Endothelial cell of umbilical vein (primary cell): ENCODE results near the gene NSD2. TPM values are rescaled to one million over a fixed set of nuclear protein-coding genes. Genes with fewer than 3 reads are reported as not detected.

Experiments used
- BruUV-seq: library from RNA; stranded (reverse); fragments of 400-500 nt; replicated peaks from 2 replicates; lab custom pipeline; 2021; lab: Mats Ljungman, UMichigan
- CTCF ChIA-PET: fragments of 300-600, 350-600 bp; sonication (Branson Sonifier 250); formaldehyde crosslinking; loops from one replicate; lab custom pipeline; 2021; ENCODE audit warnings: antibody characterized with exemption, inconsistent platforms; lab: Charles Lee
- POLR2A ChIA-PET: fragments of 300-600, 350-600 bp; sonication (Branson Sonifier 250); formaldehyde crosslinking; loops from one replicate; lab custom pipeline; 2021; ENCODE audit warnings: antibody characterized with exemption, inconsistent platforms; lab: Charles Lee
- DNase-seq: peaks from one replicate; pipeline ENCODE4 v3.0.0-alpha.2; 2011; ENCODE audit warnings: low read depth, low spot score
- FAIRE-seq: peaks from 2 replicates; lab custom pipeline; 2011; peaks lifted over from hg19 to GRCh38; lab: Jason Lieb, UNC
- H2AFZ ChIP-seq: 2 replicates; pipeline ENCODE4 v1.6.0; 2012; ENCODE audit warnings: low read depth, low read length, control low read depth, inconsistent platforms
- H3K27ac ChIP-seq: 2 replicates; pipeline ENCODE4 v1.5.1; 2011; ENCODE audit warnings: low read depth, mild to moderate bottlenecking, control low read depth, low read length, moderate library complexity; ENCODE audit not compliant: insufficient read depth
- H3K27me3 ChIP-seq, 2 experiments: 2 replicates each; pipeline versions ENCODE4 v1.6.0 to v1.6.1; 2011; ENCODE audit warnings: low read length in 2 of 2, mixed read lengths in 1 of 2; ENCODE audit not compliant: control insufficient read depth in 2 of 2, insufficient read depth in 2 of 2
- H3K36me3 ChIP-seq, 2 experiments: 2 replicates in 1 of 2; 3 replicates in 1 of 2; pipeline ENCODE4 v1.5.1; 2011; ENCODE audit warnings: low read length in 2 of 2, mild to moderate bottlenecking in 1 of 2, moderate library complexity in 1 of 2; ENCODE audit not compliant: control insufficient read depth in 2 of 2, insufficient read depth in 2 of 2; ENCODE audit errors: extremely low read depth in 1 of 2
- H3K4me1 ChIP-seq: 3 replicates; pipeline ENCODE4 v1.5.1; 2011; ENCODE audit warnings: mild to moderate bottlenecking, low read length; ENCODE audit not compliant: control insufficient read depth, insufficient read depth; ENCODE audit errors: extremely low read depth
- H3K4me2 ChIP-seq: 2 replicates; pipeline ENCODE4 v1.6.1; 2011; ENCODE audit warnings: low read length, control low read depth, mixed read lengths; ENCODE audit not compliant: insufficient read depth
- H3K4me3 ChIP-seq, 3 experiments: fragments of 200-600 bp in 1 of 3; sonication (generic), shearing (Covaris generic) in 1 of 3; replicated peaks in 1 of 3; 2 replicates each; pipeline ENCODE4 v1.5.1; 2011 to 2016; ENCODE audit warnings: control low read depth in 3 of 3, low read length in 3 of 3, mild to moderate bottlenecking in 2 of 3, inconsistent platforms in 1 of 3, low read depth in 1 of 3, moderate library complexity in 1 of 3; ENCODE audit not compliant: insufficient read depth in 1 of 3
- H3K79me2 ChIP-seq: 2 replicates; pipeline ENCODE4 v1.6.0; 2012; ENCODE audit warnings: low read length, inconsistent platforms; ENCODE audit not compliant: control insufficient read depth, insufficient read depth
- H3K9ac ChIP-seq: replicated peaks from 2 replicates; pipeline ENCODE3; 2011; ENCODE audit warnings: low read length, control low read depth; ENCODE audit not compliant: insufficient read depth; ENCODE audit errors: extremely low read depth
- H3K9me1 ChIP-seq: replicated peaks from 3 replicates; pipeline ENCODE4 v1.6.0; 2011; ENCODE audit warnings: mild to moderate bottlenecking, low read length; ENCODE audit not compliant: control insufficient read depth, insufficient read depth; ENCODE audit errors: extremely low read depth
- H3K9me3 ChIP-seq: replicated peaks from 2 replicates; pipeline ENCODE4 v1.5.1; 2012; ENCODE audit warnings: low read length, inconsistent platforms; ENCODE audit not compliant: control insufficient read depth, insufficient read depth
- H4K20me1 ChIP-seq: replicated peaks from 2 replicates; pipeline ENCODE3; 2011; ENCODE audit warnings: mild to moderate bottlenecking, low read length; ENCODE audit not compliant: control insufficient read depth, insufficient read depth; ENCODE audit errors: extremely low read depth
- CTCF ChIP-seq, 2 donors: IDR thresholded peaks; 1 replicate in 1 of 2; 2 replicates in 1 of 2; pipeline ENCODE4 v1.5.1; 2011; ENCODE audit warnings: low read length in 2 of 2, mild to moderate bottlenecking in 2 of 2, moderate library complexity in 2 of 2, control low read depth in 1 of 2, inconsistent platforms in 1 of 2, low read depth in 1 of 2; ENCODE audit not compliant: insufficient read depth in 1 of 2; ENCODE audit errors: extremely low read depth in 1 of 2
- EZH2 ChIP-seq: IDR thresholded peaks from 2 replicates; pipeline ENCODE4 v1.6.1; 2012; ENCODE audit warnings: borderline replicate concordance, low read depth, mild to moderate bottlenecking, moderate library complexity, low read length, inconsistent platforms; ENCODE audit not compliant: severe bottlenecking
- FOS ChIP-seq: IDR thresholded peaks from 2 replicates; pipeline ENCODE4 v1.6.1; 2011; ENCODE audit warnings: mild to moderate bottlenecking, low read length, moderate library complexity, borderline replicate concordance; ENCODE audit not compliant: insufficient read depth
- GATA2 ChIP-seq: IDR thresholded peaks from 2 replicates; pipeline ENCODE4 v1.7.0; 2011; ENCODE audit warnings: low read depth, mild to moderate bottlenecking, moderate library complexity, mixed read lengths, low read length; ENCODE audit not compliant: insufficient read length, insufficient read depth
- JUN ChIP-seq: IDR thresholded peaks from 2 replicates; pipeline ENCODE4 v1.6.1; 2011; ENCODE audit warnings: borderline replicate concordance, low read depth; ENCODE audit not compliant: insufficient read length, insufficient read depth
- MAX ChIP-seq: IDR thresholded peaks from 2 replicates; pipeline ENCODE4 v1.6.1; 2011; ENCODE audit not compliant: insufficient read depth, insufficient read length
- MYC ChIP-seq: IDR thresholded peaks from one replicate; pipeline ENCODE4 v1.6.1; 2011; ENCODE audit warnings: mild to moderate bottlenecking, low read depth, low read length
- POLR2A ChIP-seq: IDR thresholded peaks from 2 replicates; pipeline ENCODE4 v1.6.1; 2012; ENCODE audit warnings: low read depth, mild to moderate bottlenecking, control low read depth, low read length
- POLR2AphosphoS5 ChIP-seq: IDR thresholded peaks from 2 replicates; pipeline ENCODE4 v1.6.1; 2012; ENCODE audit warnings: low read depth, mild to moderate bottlenecking, control low read depth, low read length, moderate library complexity; ENCODE audit not compliant: insufficient read depth
- dilution Hi-C: fragments of 300-500 bp; cut with MboI; formaldehyde crosslinking; loops from one replicate; pipeline ENCODE4 v1.15.0; 2019; ENCODE audit warnings: low sequenced_read_pairs; ENCODE audit not compliant: extremely low pct_ligation_motif_present
- intact Hi-C: fragments of 100-400 bp; cut with micrococcal nuclease; formaldehyde crosslinking; loops from one replicate; pipeline ENCODE4 v1.10.0; 2022
- polyA plus RNA-seq, 4 experiments: library from polyadenylated mRNA; depleted of rRNA in 3 of 4; stranded (reverse) in 3 of 4; unstranded in 1 of 4; fragments of >200 nt; gene quantifications; 2 replicates each; pipeline versions ENCODE4 v1.2.1 to v1.2.3, GENCODE V29; 2011 to 2012; ENCODE audit warnings: missing spikeins in 1 of 4
- total RNA-seq: library from RNA; stranded (reverse); gene quantifications from 2 replicates; pipeline ENCODE4 v1.2.3, GENCODE V29; 2021

Gene NSD2
- total and polyA plus RNA-seq, 2 donors (not counting 3 experiments of a cell fraction or from before 2014, with no cell fraction given): 31.3 to 171 TPM

- CTCF ChIA-PET: no interaction called here
- POLR2A ChIA-PET: interaction anchor here (0.6 kb wide), 1 partner anchor 177 kb away, joined by 3 read pairs; no protein-coding TSS in a partner anchor
- dilution Hi-C loops: no loop called here
These were observed 81.5 kb downstream of the NSD2 start for GRCh38 chr4:1952719-1953118.

More at GRCh38 chr4:1952719-1953118, 81.5 kb downstream of the NSD2 start:
- Histone ChIP-seq H3K27me3 (no peaks in the 10 kb centered on the region), H3K79me2 (peaks cover 9% of the 10 kb centered on the region), H3K4me3 (no peak overlapping the region), H3K36me3 (peaks cover 14 to 32% of the 10 kb centered on the region in 2 experiments), H2AFZ (no peak overlapping the region), H3K4me2 (no peak overlapping the region), H3K9me1 (no peaks in the 10 kb centered on the region), H3K4me1 (no peaks in the 10 kb centered on the region), H4K20me1 (no peaks in the 10 kb centered on the region), H3K9ac (no peak overlapping the region), H3K27ac (no peak overlapping the region), H3K9me3 (no peaks in the 10 kb centered on the region)
- intact Hi-C loops: no loop called here
- DNase-seq (no peak), FAIRE-seq (no peak)
- TF ChIP-seq MAX: no peak
- TF ChIP-seq POLR2A: no peak
- no peak for TF ChIP-seq JUN
- TF ChIP-seq CTCF (IDR thresholded peaks at IDR 0.05; ENCODE audit: extremely low read depth in 1 of 2, insufficient read depth in 1 of 2, low read depth in 1 of 2, low read length in 2 of 2): no peak
- no peak for TF ChIP-seq POLR2AphosphoS5
- TF ChIP-seq EZH2: no peak
- TF ChIP-seq FOS: no peak
- TF ChIP-seq MYC: no peak
- TF ChIP-seq GATA2: no peak
- no TSS peak for BruUV-seq
